ENCODE measurements around the gene UROS.

GRCh38 chr10:125797424-125797823 is 25.6 kb downstream of the UROS start:
- TF ChIP-seq CTCF (IDR thresholded peaks at IDR 0.05) (no peak), POLR2A (IDR thresholded peaks at IDR 0.05) (no peak)
